HG03097 (cell line): ENCODE measurements around the gene SEMA3E.

Source experiments
- ATAC-seq: cut with Tn5 transposase; IDR thresholded peaks from one replicate; pipeline ENCODE4 v1.9.1; 2021; ENCODE audit not compliant: unreplicated experiment, low FRiP score

SEMA3E gene

GRCh38 chr7:83366629-83367028, 282.3 kb downstream of the SEMA3E start:
- ATAC-seq = no peak

- ATAC-seq = no peak
Measured at GRCh38 chr7:83365746-83366145, 283.2 kb downstream of the SEMA3E start.

GRCh38 chr7:83362871-83363550, 285.9 kb downstream of the SEMA3E start:
- no peak for ATAC-seq

- ATAC-seq = no peak
Measured at GRCh38 chr7:83359108-83359507, 289.8 kb downstream of the SEMA3E start.

- ATAC-seq = no peak
Measured at GRCh38 chr7:83355143-83355542, 293.8 kb downstream of the SEMA3E start.

GRCh38 chr7:83347945-83348444, 300.9 kb downstream of the SEMA3E start:
- ATAC-seq = no peak

- no peak for ATAC-seq
Measured at GRCh38 chr7:83339907-83340306, 309.0 kb downstream of the SEMA3E start.

- no peak for ATAC-seq
Measured at GRCh38 chr7:83338277-83338950, 310.5 kb downstream of the SEMA3E start.

- ATAC-seq = no peak
Measured at GRCh38 chr7:83337050-83337449, 311.9 kb downstream of the SEMA3E start.

GRCh38 chr7:83326223-83326622, 322.7 kb downstream of the SEMA3E start:
- ATAC-seq = no peak

GRCh38 chr7:83325083-83325482, 323.9 kb downstream of the SEMA3E start:
- no peak for ATAC-seq

GRCh38 chr7:83324596-83324995, 324.3 kb downstream of the SEMA3E start:
- ATAC-seq = no peak

GRCh38 chr7:83321011-83321410, 327.9 kb downstream of the SEMA3E start:
- no peak for ATAC-seq

- no peak for ATAC-seq
Measured at GRCh38 chr7:83313931-83314330, 335.0 kb downstream of the SEMA3E start.
